ENCODE results near the gene APMAP.

The APMAP gene

GRCh38 chr20:24992487-24993205 lies at the start of gene APMAP:
Gene APMAP, minus strand, starts transcription at chr20:24992751. Its CDS starts 63 bp downstream, at chr20:24992688.
- peak; percentile 96 for DNase-seq

GRCh38 chr20:25041813-25042530 lies 49.4 kb upstream of the APMAP start:
- no peak for DNase-seq

DNA sequence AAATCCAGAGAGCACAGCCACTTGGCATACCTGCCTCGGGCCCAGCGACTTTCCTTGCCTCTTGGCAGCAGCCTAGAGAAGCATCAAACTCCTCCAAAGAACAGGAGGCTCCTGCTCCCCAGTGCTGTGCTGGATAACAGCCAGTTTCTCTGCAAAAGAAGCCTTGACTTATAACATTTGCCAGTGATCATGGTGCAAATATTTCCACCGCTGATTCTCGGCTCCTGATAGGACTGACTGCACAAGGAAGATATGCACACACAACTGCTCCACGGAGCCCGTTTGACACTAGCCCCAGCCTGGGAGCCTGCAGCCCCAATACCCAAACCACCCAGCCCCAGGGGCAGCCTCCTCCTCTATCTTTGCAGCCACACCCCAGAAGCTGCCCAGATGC lies 47.9 kb upstream of the APMAP start:
- DNase-seq = no peak

DNA sequence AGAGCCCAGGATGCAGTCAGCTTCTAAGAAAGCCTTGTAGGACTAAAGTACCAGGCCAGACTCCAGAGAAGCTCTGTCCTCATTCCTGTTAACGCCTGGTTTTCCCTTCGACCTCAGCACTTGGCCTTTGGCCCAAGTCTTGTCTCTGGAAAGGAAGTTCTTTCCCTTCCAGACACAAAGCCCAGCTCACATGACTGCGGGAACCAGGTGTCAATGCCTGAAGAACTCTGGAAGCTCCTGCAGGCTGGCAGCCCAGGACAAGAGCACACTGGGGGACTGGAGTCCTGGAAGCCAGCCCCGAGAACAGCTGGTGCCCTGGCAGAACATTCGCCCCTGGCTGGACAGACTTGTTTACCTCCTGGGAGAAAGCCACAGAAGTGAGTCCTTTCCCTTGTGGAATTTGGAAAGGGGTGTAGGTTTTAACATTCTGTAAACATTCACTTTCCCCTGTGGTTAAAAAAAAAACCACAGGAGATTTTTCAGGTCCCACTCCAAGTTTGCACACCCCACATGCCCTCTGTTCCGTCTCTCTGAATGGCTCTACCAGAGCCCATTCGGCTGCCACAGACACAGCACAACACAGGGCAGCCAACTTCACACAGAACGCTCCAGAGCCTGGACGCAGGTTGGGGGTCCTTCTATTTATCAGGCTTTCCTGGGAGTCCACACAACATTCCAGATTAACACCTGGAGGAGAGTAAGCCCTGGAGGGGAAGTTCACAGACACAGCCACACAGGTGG lies 47.3 kb upstream of the APMAP start:
- DNase-seq = no peak

GRCh38 chr20:25038591-25039015 lies 46.1 kb upstream of the APMAP start:
- DNase-seq = no peak

DNA sequence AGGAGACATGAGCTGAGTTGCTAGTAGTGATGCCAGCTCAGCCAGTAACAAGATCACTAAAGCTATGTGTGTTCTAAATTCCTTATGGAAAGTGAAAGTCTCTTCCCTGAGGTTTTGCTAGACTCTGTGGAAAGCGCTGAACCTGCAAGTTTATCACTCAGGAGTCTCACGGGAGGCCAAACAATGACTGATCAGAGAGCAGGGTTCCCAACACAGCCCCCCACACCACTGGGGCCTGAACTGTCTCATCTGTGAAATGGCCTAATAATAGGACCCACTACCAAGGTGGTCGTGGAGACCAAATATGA lies 45.5 kb upstream of the APMAP start:
- no peak for DNase-seq

DNA sequence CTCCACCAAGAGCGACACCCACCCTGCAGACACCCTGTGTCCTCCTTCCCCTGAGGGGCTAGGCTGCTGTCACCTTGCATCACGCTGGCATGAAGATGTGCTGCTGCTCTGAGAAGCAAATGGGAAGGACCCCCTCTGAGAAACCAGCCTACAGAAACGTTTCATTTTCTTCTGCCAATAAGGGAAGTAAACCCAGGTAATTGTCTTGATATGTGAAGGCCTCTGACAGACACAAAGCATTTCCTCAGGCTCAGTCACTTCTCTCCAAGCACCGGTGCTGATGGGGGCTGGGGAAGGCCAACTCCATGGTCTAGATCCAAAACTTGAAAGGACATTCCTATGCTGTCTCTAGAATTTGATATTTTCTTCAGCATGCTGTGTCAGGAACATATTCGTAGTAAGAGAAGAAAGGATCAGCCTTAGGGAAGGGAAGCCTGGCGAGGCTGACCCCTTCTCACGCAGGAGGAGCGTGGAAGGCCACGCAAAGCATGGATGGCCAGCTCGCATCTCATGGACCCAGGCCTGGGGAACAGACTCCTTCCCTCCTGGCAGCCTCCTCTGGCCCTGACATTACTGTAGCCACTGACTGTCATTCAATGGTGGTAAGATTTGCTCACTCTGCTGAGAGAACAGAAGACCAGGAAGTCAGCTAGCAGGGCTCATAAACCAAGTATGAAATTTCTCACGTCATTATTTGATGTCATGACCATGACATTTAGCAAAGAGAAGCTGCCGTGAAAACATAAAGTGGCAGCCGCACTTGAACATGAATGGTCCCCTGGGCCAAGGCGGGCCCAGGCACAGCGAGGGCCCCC lies 44.9 kb upstream of the APMAP start:
- no peak for DNase-seq

GRCh38 chr20:25036331-25036936 lies 43.9 kb upstream of the APMAP start:
- no peak for DNase-seq

- no peak for DNase-seq
Measured at GRCh38 chr20:25035921-25036320, 43.4 kb upstream of the APMAP start.

DNA sequence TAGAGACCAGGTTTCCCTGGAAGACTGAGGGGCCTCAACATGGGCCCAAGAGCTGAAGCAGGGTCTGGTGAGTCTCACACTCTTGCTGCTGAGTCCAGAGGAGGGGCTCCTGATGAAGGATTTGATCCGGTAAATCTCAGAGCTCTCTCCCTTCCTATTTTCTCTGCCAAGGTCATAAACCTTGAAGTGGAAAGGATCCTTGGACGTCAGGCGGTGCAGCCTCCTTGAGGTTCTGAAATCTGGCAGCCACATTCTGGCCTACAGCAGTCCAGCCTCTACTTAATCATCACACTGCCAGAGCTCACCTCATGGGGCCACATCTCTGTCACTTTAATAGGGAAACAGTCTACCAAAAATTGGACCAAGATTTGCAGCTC lies 41.4 kb upstream of the APMAP start:
- DNase-seq = no peak

GRCh38 chr20:25033265-25033923 lies 40.8 kb upstream of the APMAP start:
- no peak for DNase-seq

DNA sequence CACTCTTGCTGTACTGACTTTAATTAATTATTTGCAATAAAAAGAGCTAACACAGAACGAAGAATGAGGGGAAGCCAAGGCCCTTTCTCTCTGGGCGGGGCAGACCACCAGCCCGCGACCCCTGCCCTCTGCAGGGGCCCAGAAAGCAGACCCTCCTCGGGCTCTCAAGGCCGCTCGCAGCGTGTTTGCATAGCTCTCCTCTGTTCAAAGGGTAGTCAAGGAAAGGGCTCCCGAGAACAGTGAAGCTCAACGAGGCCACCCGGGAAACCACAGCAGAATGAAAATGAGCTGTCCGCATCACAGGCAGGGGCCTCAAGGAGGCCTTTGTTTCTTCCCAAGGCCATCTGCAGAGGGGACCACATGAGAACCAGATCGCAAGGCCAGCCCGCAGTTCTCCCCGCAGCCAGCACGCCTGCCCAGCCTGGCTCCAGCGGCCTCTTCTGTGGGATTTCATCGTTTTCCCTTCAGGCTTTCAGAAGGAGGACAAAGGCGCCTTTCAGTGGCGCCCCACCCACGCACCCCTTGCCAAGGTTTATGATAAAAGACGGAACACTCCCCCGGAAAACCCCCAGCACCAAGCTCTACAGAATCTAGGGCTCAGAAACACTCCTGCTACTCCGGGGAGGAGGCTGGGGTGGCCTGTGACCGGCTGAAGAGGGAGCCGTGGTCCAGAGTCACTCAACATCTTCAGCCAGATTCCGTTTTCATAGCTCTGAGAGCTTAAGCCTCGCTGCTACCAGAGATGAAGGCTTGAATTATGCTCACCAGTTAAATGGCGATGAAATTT lies 40.1 kb upstream of the APMAP start:
- no peak for DNase-seq

- DNase-seq = no peak
Measured at GRCh38 chr20:25032065-25032477, 39.5 kb upstream of the APMAP start.

- no peak for DNase-seq
Measured at GRCh38 chr20:25031241-25031640, 38.7 kb upstream of the APMAP start.

GRCh38 chr20:25030649-25031207 lies 38.2 kb upstream of the APMAP start:
- DNase-seq = no peak

- no peak for DNase-seq
Measured at GRCh38 chr20:25030007-25030648, 37.6 kb upstream of the APMAP start.

GRCh38 chr20:25025986-25026605 lies 33.5 kb upstream of the APMAP start:
- no peak for DNase-seq

- DNase-seq = no peak
Measured at GRCh38 chr20:25025091-25025861, 32.7 kb upstream of the APMAP start.

DNA sequence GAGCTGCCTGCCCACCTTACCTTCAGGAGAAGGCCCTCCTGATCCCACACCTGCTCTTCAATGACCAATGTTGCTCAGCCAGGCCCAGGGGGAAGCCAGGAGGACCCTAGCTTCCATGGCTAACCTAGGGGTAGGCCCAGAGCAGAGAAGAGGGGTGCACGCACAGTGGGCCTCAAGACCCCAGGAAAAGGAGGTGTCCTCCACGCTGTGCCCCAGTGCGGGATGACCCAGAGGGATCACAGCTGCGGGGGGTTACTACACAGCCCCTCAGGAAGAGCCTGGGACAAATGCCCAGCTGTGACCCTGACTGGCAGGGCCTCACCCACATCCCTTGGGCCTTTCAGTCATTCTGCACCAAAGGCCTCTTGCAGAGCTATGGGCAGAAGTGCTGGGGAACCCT lies 31.6 kb upstream of the APMAP start:
- no peak for DNase-seq
